22Rv1 (cell line): ENCODE data around the gene PAK5.

Experiments
- CTCF ChIP-seq: fragments of 450-650 bp; IDR thresholded peaks from 2 replicates; pipeline ENCODE4 v1.5.1; 2017; ENCODE audit warnings: mild to moderate bottlenecking
- ZFX ChIP-seq: fragments of 450-650 bp; IDR thresholded peaks from 2 replicates; pipeline ENCODE4 v1.6.1; 2017; ENCODE audit warnings: antibody characterized with exemption, borderline replicate concordance

- no peak for TF ChIP-seq CTCF
- TF ChIP-seq ZFX, result no peak
Measured at GRCh38 chr20:9635750-9636149, 203.1 kb downstream of the PAK5 start.
